ENCODE results near the gene UGT1A4. TPM values are rescaled to one million over a fixed set of nuclear protein-coding genes. Genes with fewer than 3 reads are reported as not detected.
"Not testable (repeated sequence)": the region's sequence is repeated elsewhere in the genome, so short reads cannot be mapped to it uniquely, and the experiment has no call there.

The UGT1A4 gene
- total RNA-seq, 1 donor from 2014 or later: not detected

DNA sequence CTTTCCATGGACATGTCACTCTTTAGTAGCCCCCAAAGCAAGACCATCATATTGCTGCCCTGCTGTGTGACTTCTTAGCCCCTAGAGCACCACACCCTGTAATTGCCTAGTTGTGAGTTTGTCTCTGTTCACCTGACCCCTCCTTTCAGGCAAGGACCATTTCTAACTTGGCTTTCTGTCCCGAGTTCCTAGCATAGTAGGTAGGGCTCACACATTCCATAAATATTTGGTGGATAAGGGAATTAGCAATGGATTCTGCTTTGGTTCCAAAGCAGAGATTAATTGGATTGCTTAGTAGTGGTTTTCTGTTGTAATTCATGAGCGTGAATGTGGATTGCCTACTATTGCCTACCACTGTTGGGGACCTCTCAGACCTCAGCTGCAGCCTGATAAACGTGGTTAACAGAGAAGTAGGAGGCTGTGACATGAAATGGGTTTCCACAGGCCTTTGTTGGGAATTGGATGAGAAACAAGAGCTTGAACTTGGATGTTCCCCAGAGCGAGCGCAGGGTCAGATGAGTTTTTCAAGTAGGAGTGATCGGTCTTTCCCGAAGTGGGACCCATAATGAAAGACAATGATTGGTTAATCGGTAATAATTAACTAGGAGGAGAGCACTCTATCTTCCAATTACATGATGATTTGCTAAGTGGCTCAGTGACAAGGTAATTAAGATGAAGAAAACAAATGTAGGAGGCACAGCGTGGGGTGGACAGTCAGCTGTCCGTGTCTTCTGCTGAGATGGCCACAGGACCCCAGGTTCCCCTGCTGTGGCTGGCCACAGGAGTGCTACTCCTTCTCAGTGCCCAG is 28.1 kb downstream of the UGT1A4 start:
- no peak for FAIRE-seq
- no peak for DNase-seq (ENCODE audit: low spot score in 2 of 2)

DNA sequence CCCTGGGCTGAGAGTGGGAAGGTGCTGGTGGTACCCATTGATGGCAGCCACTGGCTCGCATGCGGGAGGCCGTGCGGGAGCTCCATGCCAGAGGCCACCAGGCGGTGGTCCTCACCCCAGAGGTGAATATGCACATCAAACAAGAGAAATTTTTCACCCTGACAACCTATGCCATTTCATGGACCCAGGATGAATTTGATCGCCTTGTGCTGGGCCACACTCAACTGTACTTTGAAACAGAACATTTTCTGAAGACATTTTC is 28.7 kb downstream of the UGT1A4 start:
- FAIRE-seq: no peak
- no peak for DNase-seq (ENCODE audit: low spot score in 2 of 2)

DNA sequence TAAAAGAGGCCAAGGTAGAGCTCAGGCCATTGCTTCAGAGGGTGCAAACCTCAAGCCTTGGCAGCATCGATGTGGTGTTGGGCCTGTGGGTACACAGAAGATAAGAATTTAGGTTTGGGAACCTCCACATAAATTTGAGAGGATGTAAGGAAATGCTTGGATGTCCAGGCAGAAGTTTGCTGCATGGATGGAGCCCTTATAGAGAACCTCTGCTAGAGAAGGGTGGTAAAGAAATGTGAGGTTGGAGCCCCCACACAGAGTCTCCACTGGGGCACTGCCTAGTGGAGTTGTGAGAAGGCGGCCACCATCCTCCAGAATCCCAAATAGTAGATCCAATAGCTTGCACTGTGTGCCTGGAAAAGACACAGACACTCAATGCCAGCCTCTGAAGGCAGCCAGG is 32.2 kb downstream of the UGT1A4 start:
- not testable (repeated sequence) for FAIRE-seq; DNase-seq (ENCODE audit: low spot score in 2 of 2)

DNA sequence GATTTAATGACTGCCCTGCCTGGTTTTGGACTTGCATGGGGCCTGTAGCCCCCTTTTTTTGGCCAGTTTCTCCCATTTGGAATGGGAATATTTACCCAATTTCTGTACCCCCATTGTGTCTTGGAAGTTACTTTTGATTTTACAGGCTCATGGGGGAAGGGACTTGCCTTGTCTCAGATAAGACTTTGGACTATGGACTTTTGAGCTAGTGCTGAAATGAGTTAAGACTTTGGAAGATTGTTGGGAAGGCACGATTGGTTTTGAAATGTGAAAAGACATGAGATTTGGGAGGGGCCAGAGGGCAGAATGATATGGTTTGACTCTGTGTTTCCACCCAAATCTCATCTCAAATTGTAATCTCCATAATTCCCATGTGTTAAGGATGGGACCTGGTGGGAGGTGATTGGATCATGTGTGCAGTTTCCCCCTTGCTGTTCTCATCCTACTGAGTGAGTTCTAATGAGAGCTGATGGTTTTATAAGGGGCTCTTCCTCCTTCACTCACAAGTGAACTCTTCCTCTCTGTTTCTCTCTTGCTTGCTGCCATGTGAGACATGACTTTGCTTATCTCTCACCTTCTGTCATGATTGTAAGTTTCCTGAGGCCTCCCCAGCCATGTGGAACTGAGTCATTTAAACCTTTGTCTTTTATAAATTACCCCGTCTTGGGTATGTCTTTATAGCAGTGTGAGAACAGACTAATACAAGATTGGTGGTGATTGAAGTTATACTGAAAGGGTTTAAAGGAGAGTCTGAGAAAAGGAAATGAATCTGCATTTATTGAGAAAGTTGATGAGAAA is 32.9 kb downstream of the UGT1A4 start:
- not testable (repeated sequence) for FAIRE-seq; DNase-seq (ENCODE audit: low spot score in 2 of 2)

DNA sequence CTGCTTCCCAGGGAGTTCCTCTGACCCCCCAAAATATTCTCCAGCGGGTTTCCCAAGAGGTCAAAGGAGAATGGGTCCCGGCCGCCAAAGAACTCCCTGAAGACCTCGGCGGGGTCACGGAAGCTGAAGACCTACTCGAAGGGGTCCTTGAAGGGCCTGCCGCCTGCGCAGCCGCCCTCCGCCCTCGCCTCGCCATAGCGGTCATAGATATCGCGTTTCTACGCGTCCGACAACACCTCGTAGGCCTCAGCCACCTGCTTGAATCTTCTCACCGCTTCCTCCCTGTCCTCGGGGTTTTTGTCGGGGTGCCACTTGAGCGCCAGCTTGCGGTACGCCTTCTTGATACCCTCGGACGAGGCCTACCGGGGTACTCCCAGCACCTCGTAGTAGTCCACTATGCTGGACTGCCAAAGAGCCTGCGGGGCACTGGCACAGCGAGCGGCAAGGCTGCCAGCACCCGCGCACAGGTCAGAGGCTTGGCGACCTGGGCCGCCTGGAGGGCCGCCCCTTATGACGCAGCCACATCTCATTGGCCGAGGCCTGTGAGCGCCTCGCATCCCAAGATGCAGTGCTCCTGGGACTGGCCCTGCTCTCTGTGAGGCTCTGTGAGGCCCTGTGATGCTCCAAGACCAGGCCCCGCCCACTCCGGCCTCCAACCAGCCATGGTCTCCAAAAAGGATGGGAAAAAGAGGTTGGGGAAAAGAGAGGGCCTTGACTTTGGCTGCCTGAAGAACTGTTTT is 36.5 kb downstream of the UGT1A4 start:
- FAIRE-seq (no peak), DNase-seq (ENCODE audit: low spot score in 2 of 2) (no peak)

DNA sequence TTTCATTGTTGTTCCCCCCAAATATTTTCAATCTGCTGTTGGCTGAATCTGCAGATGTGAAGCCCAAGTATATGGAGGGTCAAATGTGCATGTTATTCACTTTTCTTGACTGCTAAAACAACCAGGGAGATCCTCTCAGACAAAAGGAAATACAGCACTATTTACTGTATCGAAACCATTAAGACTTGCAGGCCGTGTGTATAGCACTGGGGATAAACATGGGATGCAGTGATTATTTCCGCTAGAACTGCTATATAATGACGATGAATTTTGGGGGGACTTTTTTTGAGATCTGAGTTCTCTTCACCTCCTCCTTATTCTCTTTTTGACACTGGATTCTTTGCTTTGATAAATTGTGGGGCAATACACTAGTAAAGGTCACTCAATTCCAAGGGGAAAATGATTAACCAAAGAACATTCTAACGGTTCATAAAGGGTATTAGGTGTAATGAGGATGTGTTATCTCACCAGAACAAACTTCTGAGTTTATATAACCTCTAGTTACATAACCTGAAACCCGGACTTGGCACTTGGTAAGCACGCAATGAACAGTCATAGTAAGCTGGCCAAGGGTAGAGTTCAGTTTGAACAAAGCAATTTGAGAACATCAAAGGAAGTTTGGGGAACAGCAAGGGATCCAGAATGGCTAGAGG is 38.0 kb downstream of the UGT1A4 start:
- no peak for DNase-seq (ENCODE audit: low spot score in 2 of 2)
- no peak for FAIRE-seq

DNA sequence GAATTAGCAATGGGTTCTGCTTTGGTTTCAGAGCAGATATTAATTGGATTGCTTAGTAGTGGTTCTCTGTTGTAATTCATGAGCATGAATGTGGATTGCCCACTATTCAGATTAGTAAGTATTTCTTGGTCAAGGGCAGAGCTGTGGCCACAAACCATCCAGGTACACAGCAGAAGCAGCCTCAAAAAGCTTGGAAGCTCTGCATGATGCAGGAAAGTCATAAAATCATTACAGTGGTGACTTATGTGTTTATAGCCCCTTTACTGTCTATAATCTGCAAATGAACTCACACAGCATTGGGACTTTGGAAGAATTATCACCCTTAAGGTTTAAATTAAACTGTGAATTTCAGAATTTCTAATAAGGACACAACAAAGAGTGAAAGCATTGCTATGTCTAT is 39.6 kb downstream of the UGT1A4 start:
- DNase-seq (ENCODE audit: low spot score in 2 of 2): no peak
- no peak for FAIRE-seq

DNA sequence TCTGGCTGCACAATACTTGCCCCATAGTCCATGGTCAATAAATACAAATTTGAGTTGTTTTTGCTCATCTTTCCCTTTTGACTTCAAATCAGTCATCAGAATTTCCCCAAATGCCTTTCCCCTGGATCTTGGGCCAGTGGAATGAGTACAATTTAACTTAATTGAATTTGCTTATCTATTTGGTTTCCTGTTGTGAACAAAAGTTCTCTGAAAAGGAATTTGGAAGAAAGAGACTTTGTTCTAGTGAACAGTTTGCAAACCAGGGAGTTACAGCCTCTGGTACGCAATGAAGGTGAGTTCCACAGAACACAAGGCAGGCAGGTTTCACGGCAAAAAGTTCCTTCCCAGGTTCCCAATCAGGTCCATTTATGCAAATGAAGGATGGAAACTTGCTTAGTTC is 40.3 kb downstream of the UGT1A4 start:
- no peak for FAIRE-seq

DNA sequence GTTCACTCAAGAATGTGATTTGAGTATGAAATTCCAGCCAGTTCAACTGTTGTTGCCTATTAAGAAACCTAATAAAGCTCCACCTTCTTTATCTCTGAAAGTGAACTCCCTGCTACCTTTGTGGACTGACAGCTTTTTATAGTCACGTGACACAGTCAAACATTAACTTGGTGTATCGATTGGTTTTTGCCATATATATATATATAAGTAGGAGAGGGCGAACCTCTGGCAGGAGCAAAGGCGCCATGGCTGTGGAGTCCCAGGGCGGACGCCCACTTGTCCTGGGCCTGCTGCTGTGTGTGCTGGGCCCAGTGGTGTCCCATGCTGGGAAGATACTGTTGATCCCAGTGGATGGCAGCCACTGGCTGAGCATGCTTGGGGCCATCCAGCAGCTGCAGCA is 41.5 kb downstream of the UGT1A4 start, which contains the start of gene UGT1A1:
TSS of gene UGT1A1 (plus strand) at position 228 of the 400 bp plus-strand sequence. CDS start at position 246, 18 bp downstream.
- FAIRE-seq (no peak), DNase-seq (ENCODE audit: low spot score in 2 of 2) (no peak)

More for the DNA sequence above, 40.3 kb downstream of the UGT1A4 start:
- no peak for DNase-seq (ENCODE audit: low spot score in 2 of 2)

DNA sequence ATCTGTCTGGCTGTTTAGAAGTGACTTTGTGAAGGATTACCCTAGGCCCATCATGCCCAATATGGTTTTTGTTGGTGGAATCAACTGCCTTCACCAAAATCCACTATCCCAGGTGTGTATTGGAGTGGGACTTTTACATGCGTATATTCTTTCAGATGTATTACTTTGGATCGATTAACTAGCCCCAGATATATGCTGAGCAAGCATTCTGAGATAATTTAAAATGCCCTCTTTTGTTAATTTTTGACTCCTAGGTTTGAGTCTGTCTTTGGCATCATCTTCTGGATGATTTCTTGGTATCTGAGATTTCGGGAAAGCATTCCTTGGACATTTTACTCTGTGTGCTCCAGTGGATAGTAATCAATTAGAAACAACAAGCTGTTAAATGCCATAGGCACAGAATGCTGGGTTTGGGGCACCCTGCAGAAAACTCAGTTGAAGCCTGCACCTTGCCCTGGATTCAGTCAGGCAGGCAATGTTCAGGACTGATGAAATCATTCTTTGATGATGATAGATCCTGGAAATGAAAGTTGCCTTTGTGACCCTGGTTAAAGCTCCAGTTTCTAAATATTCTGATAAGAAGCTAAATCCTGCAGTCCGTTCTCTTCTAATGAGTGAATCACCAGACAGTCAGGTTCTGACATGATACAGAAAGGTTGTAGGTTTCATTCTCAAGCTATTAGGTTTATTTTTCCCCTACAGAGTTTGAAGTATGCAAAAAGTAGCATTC is 42.7 kb downstream of the UGT1A4 start:
- DNase-seq (ENCODE audit: low spot score in 2 of 2) (no peak), FAIRE-seq (no peak)

DNA sequence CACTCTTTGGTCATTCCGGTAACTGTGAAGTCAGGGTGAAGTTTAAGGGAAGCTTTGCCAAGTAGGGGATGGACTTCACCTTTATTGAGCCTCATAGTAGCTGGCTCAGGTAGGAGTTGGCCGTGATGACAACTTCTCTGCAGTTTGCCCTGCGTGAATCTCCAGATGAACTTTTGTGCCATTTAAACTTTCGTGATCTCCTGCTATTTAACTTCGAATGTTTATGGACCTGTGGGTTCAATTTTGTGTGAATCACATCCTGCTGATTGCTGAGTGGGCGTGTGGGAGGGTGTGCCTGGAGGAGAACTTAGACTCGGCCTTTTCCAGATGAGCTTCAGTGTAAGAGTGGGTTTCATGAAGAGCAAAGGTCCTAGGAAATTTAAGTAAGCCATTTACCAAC is 45.7 kb downstream of the UGT1A4 start:
- DNase-seq (ENCODE audit: low spot score in 2 of 2) (no peak), FAIRE-seq (no peak)

DNA sequence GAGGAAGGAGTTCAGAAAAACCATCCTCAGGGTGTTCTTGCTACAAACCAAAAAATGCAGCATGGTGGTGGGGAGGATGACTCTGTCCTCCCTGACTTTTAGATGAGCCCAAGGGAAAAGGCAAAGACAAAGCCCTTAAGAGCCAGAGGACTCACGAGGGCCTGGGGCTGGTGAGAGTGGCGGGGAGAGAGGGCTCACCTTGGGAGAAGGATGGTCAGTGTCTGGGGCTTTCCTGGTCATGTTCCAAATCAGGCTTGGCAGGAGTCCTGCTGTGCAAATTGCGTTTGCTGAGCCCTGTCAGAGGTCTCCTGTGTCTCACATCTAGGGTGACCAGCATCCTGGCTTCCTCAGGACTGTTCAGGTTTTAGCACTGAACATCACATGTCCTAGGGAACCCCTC is 46.2 kb downstream of the UGT1A4 start:
- DNase-seq (ENCODE audit: low spot score in 2 of 2) (no peak), FAIRE-seq (no peak)

DNA sequence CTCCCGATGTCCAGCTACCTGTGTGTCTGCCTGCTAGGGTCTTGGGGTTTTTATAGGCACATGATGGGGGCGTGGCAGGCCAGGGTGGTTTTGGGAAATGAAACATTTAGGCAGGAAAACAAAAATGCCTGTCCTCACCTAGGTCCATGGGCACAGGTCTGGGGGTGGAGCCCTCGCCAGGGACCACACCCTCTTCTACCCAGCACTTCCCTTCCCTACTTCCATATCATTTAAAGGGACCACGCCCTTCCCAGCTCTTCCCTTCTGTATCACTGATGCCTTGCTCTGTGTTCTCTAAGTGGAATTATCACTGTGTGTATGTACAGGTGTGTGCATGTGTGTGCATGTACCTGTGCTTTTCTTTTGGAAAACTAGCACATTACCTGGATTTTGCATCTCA is 47.9 kb downstream of the UGT1A4 start:
- no peak for DNase-seq (ENCODE audit: low spot score in 2 of 2)
- no peak for FAIRE-seq

DNA sequence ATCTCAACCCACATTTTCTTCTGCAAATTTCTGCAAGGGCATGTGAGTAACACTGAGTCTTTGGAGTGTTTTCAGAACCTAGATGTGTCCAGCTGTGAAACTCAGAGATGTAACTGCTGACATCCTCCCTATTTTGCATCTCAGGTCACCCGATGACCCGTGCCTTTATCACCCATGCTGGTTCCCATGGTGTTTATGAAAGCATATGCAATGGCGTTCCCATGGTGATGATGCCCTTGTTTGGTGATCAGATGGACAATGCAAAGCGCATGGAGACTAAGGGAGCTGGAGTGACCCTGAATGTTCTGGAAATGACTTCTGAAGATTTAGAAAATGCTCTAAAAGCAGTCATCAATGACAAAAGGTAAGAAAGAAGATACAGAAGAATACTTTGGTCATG is 49.5 kb downstream of the UGT1A4 start:
- no peak for FAIRE-seq

DNA sequence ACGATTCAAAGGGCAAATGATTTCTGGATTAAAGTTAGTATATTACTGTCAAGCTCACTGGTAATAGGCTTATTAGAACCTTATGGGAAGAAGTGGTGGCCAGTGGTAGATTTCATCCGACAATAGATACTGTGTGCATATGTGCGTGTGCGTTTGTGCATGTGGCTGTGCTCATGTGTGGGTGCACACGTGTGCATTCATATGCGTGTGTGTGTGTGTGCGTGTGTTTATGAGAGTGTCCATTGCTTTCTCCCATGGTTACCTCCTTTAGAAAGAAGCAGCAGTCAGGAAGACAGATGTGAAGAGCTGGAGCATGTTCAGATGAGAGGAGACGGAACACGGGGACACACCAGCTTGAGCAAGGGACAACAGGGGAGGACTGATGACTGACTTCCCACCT is 50.7 kb downstream of the UGT1A4 start:
- no peak for FAIRE-seq

More for the DNA sequence above, 49.5 kb downstream of the UGT1A4 start:
- DNase-seq (ENCODE audit: low spot score in 2 of 2): no peak

DNA sequence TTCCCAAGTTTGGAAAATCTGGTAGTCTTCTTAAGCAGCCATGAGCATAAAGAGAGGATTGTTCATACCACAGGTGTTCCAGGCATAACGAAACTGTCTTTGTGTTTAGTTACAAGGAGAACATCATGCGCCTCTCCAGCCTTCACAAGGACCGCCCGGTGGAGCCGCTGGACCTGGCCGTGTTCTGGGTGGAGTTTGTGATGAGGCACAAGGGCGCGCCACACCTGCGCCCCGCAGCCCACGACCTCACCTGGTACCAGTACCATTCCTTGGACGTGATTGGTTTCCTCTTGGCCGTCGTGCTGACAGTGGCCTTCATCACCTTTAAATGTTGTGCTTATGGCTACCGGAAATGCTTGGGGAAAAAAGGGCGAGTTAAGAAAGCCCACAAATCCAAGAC is 53.6 kb downstream of the UGT1A4 start:
- no peak for DNase-seq (ENCODE audit: low spot score in 2 of 2)
- FAIRE-seq: no peak

More for the DNA sequence above, 50.7 kb downstream of the UGT1A4 start:
- no peak for DNase-seq (ENCODE audit: low spot score in 2 of 2)

DNA sequence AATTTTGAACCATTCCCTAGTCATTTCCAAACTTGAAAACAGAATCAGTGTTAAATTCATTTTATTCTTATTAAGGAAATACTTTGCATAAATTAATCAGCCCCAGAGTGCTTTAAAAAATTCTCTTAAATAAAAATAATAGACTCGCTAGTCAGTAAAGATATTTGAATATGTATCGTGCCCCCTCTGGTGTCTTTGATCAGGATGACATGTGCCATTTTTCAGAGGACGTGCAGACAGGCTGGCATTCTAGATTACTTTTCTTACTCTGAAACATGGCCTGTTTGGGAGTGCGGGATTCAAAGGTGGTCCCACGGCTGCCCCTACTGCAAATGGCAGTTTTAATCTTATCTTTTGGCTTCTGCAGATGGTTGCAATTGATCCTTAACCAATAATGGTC is 54.0 kb downstream of the UGT1A4 start:
- DNase-seq (ENCODE audit: low spot score in 2 of 2) (no peak), FAIRE-seq (no peak)

DNA sequence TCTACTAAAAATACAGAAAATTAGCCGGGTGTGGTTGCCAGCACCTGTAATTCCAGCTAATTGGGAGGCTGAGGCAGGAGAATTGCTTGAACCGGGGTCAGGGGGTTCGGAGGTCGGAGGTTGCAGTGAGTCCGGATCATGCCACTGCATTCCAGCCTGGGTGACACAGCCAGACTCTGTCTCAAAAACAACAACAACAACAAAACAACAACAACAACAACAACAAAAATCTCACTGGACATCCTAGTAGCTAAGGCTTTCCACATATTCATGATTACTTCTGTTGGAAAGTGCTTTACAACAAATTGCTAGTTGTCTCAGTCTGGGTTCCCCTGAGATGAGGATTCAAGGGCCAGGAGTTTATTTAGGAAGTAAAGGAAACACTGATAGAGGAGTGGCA is 55.3 kb downstream of the UGT1A4 start:
- DNase-seq (ENCODE audit: low spot score in 2 of 2) (no peak), FAIRE-seq (no peak)

DNA sequence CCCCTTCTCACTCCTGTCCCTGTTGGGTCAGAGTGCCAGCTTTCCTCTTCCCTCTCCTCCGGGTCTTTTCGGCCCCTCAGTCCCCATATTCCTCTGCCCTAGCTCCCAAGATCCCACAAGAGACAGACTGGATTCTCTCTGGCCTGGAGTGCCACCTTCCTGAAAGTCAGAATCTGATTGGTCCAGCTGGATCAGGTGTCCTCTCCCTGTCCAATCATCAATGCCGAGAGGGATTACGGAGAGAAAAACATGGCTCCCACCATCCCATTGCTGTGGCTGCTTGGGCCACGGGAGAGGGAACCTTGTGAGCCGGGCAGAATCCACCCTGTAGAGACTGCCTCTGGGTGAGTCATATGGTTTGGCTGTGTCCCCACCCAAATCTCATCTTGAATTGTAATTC is 56.9 kb downstream of the UGT1A4 start:
- DNase-seq (ENCODE audit: low spot score in 2 of 2): no peak
- no peak for FAIRE-seq

DNA sequence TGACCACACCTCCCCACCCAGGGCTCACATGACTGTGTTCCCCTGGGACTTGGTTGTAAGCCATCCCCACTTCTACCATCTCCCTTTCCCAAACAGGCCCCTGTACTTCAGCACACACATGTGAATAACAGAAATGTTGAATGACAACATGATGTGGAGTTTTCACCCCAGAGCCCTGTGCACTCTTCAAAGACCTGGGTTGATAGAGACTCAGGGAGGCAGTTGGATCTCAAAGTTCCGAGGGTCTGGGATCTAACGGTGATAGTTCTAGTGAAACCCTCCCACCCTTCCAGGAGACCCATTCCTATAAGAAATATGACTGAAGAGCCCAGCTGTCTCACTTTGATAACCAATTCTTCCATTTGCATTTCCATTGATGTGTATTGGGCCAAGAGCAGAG is 59.5 kb downstream of the UGT1A4 start, which contains the start of gene MROH2A:
TSS of gene MROH2A (plus strand) at position 301 of the 400 bp plus-strand sequence. CDS start 1,029 bp downstream, outside the sequence.
- FAIRE-seq: no peak
- no peak for DNase-seq (ENCODE audit: low spot score in 2 of 2)
